ENCODE results near the gene SPTBN4.

Gene SPTBN4

DNA sequence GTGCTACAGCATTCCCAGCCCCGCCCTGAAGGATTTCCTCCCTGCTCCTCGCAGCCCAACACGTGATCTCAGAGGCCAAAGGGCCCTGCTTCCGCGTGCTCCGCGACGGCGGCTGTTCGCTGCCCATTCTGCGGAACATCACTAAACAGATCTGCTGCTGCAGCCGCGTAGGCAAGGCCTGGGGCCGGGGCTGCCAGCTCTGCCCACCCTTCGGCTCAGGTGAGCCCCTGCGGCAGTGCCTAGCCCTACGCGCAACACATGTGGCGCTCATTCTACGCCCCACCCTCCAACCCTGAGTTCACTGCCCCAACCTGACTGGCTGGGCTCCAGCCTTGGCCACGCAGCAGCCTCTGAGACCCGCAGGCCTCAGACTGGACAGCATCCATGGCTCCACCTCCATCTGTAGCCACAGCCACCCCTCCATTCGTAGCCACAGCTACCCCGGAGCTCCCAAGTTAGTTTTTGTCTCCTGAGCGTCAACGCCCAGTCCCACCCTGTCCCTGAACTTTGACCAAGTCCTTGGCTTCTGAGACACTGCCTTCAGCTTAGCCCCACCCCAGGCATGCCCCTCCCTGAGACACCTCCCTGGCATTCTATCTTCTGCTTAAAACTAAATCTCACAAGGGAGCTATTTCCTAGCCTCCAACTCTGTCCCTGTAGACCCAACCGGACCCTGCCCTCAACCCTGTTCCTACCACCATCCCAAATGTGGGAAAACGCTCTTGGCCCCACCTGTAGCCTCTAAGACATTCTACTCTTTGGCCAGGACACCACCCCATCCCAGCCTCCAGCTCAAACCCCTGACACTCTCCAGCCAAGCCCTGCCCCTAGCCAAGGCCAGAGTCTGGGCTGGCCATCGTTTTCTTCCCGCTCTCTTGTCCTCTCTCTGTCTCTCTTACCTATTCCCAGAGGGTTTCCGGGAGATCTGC is 140.8 kb downstream of the SPTBN4 start:
- no peak for DNase-seq

DNA sequence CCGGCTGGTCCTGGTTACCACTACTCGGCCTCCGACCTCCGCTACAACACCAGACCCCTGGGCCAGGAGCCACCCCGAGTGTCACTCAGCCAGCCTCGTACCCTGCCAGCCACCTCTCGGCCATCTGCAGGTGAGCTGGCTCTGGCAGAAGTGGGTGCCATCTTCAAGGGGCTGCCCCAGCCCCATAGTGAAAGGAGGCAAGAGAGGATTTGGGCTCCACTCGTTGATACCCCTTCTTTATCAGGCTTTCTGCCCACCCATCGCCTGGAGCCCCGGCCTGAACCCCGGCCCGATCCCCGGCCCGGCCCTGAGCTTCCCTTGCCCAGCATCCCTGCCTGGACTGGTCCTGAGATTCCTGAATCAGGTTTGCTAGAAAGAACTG is 141.4 kb downstream of the SPTBN4 start:
- DNase-seq = no peak

- DNase-seq = no peak
Observed at GRCh38 chr19:40608957-40609356, 142.2 kb downstream of the SPTBN4 start.

GRCh38 chr19:40609561-40610395 is 143.0 kb downstream of the SPTBN4 start:
- DNase-seq = peak; percentile 89

GRCh38 chr19:40610396-40611064 is 143.7 kb downstream of the SPTBN4 start:
- DNase-seq = peak; percentile 77

GRCh38 chr19:40611096-40611495 is 144.3 kb downstream of the SPTBN4 start:
- peak; percentile 37 for DNase-seq

DNA sequence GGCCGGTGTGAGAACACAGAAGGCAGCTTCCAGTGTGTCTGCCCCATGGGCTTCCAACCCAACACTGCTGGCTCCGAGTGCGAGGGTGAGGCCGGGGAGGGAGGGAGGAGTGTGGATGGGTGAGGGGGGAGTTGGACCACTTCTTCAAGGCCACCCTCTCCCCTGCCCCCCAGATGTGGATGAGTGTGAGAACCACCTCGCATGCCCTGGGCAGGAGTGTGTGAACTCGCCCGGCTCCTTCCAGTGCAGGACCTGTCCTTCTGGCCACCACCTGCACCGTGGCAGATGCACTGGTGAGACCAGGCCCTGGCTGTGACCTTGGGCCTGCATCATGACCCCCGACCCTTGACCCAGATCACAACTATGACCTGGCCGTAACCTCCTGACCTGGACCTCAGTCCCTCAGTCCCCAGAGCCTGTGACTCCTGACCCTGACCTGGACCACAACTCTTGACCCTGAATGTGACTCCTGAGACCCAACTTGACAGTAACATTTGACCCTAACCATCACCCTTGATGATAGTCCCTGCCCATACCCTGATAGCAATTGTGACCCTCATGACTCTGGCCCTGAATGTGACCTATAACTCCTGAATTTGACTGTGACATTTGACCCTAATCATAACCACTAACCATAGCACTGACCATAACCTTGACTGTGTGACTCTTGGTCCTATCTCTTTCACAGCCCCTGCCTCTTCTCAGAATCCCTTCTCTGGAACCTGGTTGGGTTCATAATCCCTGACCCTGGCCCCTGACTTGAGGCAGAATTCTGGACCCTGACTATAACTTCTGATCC is 145.3 kb downstream of the SPTBN4 start:
- DNase-seq = no peak

DNA sequence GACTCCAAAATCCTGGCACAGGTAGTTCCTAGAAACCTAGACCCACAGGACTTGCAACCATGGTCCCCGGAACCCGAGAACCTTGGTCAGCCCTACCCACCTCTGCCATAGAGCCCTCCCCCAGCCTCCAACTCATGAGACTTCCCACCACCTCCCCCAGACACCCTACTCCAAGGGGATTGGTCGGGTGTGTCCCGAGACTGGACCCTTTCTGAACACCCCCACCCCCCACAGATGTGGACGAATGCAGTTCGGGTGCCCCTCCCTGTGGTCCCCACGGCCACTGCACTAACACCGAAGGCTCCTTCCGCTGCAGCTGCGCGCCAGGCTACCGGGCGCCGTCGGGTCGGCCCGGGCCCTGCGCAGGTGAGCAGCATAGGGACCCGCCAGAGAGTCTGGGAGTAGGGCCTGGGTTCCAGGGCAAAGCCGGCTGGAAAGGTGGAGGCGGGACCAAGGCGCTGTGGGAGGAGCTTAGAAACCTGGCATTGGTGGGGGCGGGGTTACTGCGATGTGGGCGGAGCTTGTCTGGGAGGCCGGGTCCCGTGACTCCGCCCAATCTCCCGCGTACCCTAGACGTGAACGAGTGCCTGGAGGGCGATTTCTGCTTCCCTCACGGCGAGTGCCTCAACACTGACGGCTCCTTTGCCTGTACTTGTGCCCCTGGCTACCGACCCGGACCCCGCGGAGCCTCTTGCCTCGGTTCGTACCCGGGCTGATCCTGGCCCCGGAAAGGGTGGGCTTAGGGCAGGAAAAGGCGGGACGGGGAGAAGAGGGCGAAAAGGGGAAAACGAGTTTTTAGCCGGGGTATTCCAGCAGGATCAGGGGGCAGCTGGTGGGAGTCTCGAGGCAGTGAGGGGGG is 146.3 kb downstream of the SPTBN4 start:
- peak; percentile 74 for DNase-seq

- peak; percentile 85 for DNase-seq
Observed at GRCh38 chr19:40613690-40614621, 147.2 kb downstream of the SPTBN4 start.

GRCh38 chr19:40614622-40615411 is 148.0 kb downstream of the SPTBN4 start:
- DNase-seq = peak; percentile 84

- no peak for DNase-seq
Observed at GRCh38 chr19:40616178-40616577, 149.4 kb downstream of the SPTBN4 start.

DNA sequence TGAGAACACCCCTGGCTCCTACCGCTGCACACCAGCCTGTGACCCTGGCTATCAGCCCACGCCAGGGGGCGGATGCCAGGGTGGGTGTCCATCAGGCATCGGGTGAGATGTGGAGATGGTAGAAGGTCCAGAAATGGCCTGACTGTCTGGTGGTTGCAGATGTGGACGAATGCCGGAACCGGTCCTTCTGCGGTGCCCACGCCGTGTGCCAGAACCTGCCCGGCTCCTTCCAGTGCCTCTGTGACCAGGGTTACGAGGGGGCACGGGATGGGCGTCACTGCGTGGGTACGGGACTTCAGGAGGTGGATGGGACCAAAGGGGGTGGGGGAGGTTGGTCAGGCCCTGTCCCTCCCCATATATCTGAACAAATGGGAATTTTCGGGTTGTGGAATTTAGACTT is 150.1 kb downstream of the SPTBN4 start:
- no peak for DNase-seq

DNA sequence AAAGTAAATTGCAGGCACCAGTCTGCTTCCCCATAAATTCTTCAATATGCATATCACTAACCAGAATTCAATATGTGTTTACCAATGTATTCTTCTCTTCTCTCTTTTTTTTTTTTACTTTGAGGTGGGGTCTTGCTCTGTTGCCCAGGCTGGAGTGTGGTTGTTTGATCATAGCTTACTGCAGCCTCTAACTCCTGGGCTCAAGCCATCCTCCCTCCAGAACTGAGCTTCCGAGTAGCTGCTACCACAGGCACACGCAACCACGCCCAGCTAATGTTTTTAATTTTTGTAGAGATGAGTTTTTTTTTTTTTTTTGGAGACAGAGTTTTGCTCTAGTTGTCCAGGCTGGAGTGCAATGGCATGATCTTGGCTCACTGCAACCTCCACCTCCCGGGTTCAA is 151.2 kb downstream of the SPTBN4 start:
- no peak for DNase-seq

DNA sequence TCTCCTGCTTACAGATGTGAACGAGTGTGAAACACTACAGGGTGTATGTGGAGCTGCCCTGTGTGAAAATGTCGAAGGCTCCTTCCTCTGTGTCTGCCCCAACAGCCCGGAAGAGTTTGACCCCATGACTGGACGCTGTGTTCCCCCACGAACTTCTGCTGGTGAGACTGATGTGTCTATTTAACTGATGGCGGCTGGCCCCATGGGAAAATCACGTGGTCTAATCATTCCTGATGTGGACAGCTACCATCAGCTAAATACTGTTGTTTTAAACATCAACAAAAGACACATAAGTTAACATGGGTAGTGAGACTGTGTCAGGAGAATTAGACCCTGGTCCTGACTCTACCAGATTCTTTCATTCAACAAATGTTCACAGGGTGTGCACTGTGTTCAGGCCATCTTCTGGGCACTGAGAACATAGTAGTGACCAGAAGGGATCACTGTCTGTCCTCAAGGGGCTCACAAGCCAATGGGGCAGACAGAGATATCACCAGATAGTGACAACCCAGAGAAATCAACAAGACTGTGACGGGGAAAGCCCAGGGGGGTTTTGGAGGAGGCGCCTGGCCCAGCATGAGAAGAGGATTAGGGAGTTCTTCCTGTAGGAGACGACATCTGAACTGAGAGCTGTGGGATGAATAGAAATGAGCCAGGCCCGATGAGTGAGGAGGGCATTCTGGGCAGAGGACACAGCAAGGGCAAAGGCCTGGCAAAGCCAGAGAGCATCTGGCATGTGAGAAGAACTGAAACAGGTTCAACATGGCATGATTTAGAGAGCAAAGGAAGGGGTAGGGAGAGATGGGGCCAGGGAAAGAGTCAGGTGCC is 152.7 kb downstream of the SPTBN4 start:
- no peak for DNase-seq

DNA sequence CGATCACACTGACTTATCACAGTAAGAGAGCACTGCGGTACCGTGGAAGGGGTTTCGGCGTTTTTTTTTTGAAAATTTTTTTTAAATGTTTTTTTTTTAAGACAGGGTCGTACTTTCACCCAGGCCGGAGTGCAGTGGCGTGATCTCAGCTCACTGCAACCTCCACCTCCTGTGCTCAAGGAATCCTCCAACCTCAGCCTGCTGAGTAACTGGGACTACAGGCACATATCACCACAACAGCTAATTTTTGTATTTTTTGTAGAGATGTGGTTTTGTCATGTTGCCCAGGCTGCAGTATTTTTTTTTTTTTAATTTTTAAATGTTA is 153.3 kb downstream of the SPTBN4 start:
- no peak for DNase-seq

DNA sequence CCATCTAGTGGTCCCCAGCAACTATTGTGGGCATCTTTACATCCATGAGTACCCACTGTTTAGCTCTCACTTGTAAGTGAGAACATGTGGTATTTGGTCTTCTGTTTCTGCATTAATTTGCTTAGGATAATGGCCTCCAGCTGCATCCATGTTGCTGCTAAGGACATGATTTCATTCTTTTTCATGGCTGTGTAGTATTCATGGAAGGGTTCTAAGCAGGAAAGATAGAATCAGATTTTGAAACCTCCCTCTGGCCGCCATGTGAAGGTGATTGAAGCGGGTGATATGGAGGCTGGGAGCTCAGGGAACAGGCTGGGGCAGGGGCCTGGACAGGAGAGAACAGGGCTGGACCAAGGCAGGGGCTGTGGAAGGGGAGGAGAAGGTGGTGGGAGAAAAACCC is 154.5 kb downstream of the SPTBN4 start:
- no peak for DNase-seq

GRCh38 chr19:40621966-40622772 is 155.4 kb downstream of the SPTBN4 start:
- no peak for DNase-seq

DNA sequence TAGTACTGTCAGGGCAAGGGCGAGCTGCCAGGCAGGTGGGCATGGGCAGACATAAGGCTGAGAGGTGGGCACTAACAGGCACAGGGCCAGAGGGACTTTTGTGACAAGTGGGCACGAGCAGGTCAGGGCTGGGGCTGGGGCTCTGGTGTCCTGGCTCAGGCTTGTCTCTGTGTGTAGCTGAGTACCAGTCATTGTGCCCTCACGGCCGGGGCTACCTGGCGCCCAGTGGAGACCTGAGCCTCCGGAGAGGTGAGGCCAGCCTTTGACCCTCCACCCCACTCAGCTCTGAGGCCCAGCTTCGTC is 155.9 kb downstream of the SPTBN4 start:
- DNase-seq = no peak
